ENCODE data around the gene KAT6B.
"Not testable (repeated sequence)": the region's sequence is repeated elsewhere in the genome, so short reads cannot be mapped to it uniquely, and the experiment has no call there.

Gene KAT6B

DNA sequence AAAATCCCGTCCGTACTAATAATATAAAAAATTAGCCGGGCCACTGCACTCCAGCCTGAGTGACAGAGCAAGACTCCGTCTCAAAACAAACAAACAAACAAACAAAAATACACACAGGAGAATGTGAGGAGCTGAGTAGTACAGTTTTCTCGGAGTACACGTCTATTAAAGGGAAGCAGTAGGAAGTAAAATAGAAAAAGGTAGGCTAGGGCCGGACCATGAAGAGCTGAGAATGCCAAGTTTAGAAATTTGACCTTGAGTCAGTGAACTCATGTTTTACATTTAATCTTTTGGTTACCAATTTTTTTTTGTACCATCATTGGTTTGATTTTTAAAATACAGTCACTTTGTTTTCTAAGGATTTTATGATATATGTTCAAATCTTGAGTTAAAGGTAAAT is 64.1 kb downstream of the KAT6B start:
- DNase-seq (ENCODE audit: low spot score): no peak

DNA sequence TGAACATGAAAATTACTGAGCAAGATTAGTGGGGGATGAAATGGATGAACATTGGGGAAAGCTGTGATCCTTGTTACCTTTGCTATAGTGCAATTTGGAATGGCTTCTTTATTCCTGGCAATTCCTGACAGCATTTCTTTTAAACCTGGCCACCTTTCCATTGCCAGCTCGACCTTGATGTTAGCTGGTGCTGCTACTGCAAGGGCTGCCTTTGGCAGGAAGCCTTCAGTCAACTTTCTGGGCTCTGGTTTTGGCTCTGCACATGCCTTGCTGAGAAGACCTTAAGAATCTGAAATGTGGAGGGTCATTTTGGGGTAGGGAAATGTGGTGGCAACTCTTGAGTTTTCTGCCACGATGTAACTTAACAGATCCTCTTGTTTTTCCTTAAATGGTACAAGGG is 64.7 kb downstream of the KAT6B start:
- DNase-seq (ENCODE audit: low spot score): no peak

DNA sequence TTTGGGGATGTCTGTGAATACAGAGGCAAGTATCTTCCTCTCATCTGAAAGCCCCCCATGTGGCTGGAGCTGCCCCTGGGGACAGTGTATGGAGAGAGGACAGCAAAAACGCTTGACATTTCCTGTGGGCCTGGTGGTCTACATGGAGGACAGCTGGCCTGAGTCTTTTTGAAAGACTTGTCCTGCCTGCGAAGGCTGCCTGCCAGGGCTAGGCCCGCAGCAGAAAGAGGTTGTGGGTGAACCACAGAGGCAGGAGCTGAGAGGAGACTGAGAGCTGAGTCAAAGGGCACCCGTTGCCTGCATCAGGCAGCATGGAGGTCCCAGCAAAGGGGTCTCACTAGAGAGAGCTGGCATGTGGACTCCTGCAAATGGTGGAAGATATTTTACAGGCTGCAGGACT is 66.4 kb downstream of the KAT6B start:
- DNase-seq (ENCODE audit: low spot score): no peak

DNA sequence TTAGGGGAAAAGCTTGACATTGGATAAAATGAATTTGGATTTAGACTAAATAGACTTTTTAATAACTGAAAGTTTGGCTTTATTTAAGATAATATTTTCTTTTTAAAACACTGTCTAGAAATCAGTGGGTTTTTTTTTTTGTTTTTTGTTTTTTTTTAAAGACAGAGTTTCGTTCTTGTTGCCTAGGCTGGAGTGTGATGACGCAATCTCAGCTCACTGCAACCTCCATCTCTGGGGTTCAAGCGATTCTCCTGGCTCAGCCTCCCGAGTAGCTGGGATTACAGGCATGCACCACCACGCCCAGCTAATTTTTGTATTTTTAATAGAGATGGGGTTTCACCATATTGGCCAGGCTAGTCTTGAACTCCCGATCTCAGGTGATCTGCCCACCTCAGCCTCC is 66.9 kb downstream of the KAT6B start:
- DNase-seq (ENCODE audit: low spot score): not testable (repeated sequence)

DNA sequence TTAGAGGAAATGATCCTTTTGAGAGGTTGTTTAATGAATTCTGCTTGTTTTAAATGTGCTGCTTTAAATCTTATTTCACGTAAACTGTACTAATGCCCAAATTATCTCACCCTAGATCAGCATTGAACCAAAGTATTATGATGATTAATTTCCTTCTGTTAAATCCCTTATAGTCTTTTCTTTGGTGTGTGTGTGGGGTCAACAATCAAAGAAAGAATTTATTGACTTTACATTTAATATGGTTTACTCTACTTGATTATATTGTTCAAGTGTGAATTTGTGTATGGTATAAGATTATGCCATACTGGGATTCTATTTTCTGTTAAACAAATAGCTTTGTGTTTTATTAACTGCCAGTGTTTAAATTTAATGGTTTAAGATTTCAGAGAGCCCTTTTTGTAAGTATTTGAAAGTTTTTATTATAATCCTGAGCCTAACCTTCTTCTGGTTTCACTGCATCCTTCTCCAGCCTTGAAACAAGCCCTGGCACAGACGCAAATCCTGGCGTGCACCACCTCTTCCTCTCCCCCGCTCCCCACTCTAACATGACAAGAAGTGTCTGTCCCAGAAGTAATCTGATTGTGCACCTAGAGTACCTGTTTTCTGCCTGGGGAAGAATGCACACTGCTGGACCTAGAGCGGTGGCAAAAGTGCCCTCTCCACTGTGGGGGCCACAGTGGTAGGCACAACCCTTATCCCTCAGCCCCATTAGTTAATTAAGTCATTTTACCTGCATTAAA is 70.6 kb downstream of the KAT6B start:
- DNase-seq (ENCODE audit: low spot score): no peak

DNA sequence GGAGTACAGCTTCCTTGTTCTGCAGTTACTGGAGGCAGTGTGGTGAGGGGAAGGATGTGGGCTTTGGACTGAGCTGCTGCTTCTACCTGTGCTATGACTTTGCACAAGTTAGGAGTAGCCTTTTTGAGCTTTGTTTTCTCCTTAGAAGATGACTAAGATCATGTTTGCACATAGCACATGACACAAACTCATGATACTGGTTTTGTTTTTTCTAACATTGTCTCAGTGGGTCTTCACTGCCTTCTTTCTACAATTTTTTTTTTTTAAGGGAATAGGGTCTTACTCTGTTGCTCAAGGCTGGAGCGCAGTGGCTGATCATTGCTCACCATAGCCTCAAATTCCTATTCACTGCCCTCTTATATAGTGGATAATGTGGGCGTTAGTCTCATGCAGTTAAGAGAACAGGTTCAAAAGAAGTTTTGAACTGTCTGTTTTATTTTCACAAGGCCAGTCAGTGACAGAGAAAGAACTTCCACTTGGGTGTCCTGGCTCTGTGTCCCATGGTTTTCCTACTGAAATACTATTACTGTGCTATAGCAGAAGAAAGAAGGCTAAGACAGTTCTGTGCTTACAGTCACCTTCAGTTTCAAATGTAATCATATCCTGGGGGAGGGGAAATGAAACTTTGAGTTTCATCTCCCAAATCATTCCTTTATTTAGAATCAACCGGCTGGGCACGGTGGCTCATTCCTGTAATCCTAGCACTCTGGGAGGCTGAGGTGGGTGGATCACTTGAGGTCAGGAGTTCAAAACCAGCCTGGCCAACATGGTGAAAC is 72.0 kb downstream of the KAT6B start:
- no peak for DNase-seq (ENCODE audit: low spot score)

DNA sequence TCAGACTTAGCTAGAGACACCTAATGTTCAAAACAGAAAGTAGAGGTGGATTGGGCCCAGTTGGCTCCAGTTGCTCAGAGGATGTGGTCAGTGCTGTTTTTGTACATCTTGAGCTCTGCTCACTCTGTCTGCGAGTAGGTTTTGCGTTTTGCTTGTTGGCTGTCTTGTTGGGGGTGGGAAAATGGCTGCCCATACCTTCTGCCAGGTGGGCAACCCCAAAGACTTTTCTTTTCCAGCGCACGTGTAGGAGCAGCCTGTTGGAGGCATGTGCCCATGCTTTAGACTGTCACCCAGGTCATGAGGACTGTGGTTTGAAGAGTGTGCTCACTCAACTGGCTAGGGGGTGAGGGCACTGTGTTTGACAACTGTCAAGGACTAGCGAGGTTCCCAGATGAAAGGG is 73.9 kb downstream of the KAT6B start:
- no peak for DNase-seq (ENCODE audit: low spot score)

DNA sequence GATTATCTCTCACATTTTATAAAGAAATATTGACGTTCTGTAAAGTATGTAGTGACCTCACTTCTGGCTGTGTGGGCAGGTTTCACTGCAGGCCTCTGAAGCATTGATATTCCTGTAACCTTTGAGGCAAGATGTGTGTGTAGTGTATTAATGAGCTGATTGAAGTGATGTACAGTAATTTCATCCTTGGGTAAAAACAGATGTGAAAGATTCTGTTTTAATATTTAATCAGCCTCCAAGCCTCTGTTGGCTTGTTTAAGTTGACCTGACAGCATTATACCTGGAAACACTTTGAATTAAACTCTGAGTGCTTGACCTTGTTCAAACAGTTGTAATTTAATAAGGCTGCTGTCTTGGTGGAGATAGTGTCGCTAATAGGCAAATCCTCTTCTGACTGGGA is 74.9 kb downstream of the KAT6B start:
- no peak for DNase-seq (ENCODE audit: low spot score)

DNA sequence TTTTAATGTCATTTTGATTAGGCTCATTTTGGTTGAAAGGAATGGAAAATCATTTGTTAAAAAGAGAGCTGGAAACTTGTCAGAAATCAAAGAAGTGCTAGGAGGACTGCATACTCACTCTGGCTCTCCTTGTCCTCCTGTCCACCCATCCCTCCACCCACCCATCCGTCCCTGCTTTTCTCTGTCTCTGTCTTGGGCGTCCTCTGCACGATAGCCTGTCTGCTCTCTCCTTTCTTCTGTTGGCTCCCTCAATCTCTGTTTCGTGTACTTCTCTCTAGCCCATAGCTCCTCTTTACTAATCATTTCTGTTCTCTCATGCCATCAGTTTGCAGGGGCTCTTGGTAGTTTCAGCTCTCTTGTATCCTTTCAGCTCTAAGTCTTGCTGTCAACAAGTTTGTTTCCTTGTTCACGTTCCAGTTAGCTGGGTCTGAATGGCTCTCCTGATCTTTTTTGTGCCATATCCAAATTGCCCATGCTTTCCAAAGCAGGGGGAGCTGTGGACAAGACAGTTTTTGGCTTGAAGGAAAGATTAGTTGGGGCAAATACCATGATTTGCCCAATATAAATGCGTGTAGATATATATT is 75.6 kb downstream of the KAT6B start:
- no peak for DNase-seq (ENCODE audit: low spot score)

DNA sequence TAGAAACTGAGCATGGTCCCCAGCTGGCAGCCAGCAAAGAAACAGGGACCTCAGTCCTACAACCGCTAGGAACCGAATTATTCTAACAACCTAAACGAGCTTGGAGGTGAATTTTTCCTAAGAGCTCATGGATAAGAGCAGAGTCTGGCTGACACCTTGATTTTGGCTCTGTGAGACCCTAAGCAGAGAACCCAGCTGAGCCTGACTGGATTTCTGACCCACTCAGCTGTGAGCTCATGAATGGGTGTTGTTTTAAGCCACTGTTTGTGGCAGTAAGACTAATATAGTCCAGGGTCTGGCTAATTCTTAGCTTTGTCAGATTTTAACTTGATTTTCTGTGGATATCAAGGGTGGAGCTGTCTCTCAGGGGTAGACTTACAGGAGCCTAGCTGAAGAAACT is 77.1 kb downstream of the KAT6B start:
- no peak for DNase-seq (ENCODE audit: low spot score)

DNA sequence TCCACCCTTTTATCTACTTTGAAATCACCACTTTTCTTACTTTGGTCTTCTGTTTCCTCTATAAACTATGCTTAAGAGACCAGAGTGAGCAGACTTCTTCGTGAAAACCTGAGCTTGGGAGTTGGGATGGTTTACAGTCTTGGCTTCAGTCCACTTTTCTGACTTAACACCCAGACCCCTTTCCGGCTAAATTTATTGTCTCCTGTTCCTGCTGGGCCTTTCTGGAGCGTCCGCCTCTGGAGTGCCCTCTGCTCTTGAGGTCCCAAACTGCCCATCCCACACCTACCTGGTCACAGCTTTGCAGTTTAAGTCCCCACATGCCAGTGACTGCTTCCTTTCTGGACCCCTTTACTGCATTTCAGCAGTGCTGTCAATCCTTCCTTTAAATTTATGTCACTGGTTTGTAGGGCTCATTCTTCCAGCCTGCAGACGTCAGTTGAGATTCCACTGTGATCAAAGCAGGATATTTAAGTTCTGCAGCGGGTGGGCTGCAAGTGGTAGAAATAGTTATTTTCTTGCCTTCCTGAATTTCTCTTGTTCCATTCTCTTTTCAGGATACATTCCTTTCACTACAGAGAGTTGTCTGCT is 80.3 kb downstream of the KAT6B start:
- no peak for DNase-seq (ENCODE audit: low spot score)

DNA sequence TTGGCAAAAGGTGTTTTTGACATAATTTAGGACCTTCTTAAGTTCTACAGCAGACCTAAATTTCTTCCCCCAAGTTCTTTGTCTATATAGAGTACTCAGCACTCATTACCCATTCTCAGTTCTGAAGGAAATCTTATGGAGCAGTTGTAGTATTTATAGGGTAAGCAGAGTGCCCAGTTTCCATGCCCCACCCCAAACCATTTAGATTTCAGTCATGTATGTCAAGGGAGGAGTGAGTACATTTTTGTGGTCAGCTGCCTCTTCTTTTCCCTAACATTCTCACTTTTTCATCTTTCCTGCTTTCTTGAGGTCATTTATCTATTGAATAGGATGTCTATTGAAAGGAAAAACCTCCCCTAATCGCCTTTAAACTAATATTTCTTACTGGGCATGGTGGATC is 83.3 kb downstream of the KAT6B start:
- DNase-seq (ENCODE audit: low spot score): no peak

DNA sequence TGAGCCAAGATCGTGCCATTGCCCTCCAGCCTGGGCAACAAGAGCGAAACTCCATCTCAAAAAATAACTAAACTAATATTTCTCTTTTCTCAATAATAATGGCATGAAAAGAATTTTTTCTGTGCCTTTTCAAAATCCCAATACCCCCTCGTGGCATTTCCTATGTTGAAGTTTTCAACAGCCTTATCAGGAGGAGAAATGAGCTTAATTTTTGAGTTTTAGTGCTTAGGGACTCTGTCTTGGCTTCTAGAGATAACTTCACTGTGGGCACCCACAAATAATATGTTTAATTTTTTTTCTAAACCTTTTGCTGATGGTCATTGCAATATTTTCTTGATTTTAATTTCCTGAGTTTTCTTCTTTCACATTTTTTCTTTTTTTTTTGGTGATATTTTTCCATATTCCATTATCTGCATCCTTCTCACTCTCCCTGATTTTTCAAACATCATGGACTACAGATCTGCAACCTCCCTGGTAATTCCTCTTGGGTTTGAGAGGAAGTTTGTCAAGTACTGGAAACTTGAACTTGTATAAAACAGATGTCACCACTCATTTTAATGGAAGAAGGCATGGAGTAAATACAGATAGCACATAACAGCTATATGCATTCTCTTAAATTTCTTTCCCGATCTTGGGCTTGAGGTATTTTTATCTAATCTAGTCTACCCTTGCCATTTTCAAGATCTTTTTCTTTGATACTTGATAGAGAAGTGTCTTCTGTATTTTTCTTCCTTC is 84.0 kb downstream of the KAT6B start:
- DNase-seq (ENCODE audit: low spot score): no peak

DNA sequence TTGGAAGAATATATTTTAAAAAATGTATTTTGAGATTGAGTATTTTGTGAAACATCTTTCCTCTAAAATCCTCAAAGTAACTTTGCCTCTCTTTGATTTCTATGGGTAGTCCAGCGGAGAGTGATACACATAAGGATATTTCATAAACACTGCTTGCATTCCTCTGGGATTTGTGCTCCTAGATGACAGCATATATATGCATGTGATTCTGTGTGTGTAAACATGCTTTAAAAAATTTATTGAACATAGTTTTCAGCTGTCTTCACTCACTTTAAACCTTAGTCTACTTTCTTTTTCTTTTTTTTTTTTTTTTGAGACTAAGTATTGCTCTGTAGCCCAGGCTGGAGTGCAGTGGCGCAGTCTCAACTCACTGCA is 84.6 kb downstream of the KAT6B start:
- no peak for DNase-seq (ENCODE audit: low spot score)

DNA sequence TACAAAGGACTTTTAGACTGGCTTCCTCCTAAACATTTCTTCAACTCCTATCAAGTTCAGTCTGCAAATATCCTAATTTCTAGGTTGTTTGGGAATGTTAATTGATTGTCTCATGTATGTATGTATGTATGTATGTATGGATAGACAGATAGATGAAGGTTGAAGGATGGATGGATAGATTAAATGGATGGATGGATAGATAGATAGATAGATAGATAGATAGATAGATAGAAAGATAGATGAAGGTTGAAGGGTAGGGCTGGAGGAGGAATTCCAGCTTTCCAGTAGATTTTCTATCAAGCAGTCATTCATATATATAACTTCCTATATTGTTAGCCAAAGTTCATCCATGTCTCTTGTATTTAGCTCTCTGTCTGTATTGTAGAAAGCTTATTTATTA is 85.8 kb downstream of the KAT6B start:
- DNase-seq (ENCODE audit: low spot score): no peak

DNA sequence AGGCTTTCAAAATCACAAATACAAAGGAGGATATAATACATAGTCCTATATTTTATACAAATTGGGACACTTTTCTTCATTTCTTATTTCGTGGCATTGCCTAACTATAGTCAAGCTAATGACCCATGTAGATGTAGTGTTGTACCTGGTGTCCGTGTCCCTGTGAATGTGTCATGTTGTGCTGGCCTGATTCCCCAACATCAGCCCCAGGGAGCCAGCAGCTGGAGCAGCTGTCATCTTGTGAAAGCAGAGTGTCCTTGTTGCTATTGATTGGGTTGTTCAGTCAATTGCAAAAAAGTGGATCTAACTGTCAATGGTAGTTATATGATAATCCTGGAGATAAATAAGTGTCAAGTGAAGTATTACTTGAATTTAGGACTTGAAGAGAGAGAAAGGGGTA is 86.3 kb downstream of the KAT6B start:
- DNase-seq (ENCODE audit: low spot score): no peak

DNA sequence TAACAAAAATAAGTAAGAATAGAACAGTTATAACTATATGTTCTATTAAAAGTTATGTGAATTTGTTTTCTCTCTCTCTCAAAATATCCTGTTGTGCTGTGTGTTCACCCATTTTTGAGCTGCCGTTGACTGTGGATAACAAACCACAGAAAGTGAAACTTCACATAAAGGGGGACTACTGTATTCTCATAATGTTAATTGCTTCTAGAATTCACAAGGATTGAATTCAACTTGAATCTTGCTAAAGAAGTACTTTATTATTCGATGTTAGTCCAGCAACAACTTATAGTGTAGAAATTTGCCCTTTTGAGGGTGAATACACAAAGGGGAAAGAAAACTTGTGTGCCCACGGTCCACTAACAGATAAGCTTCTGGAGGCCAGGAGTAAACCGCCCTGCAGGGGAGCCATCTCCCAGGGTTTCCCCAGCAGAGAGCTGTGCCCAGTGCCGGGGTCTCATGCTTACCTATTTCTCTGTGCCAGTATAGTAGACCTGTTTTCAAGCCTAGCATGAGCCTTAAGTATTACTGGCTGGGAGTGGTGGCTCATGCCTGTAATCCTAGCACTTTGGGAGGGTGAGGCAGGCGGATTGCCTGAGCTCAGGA is 87.1 kb downstream of the KAT6B start:
- DNase-seq (ENCODE audit: low spot score): peak; percentile 48

DNA sequence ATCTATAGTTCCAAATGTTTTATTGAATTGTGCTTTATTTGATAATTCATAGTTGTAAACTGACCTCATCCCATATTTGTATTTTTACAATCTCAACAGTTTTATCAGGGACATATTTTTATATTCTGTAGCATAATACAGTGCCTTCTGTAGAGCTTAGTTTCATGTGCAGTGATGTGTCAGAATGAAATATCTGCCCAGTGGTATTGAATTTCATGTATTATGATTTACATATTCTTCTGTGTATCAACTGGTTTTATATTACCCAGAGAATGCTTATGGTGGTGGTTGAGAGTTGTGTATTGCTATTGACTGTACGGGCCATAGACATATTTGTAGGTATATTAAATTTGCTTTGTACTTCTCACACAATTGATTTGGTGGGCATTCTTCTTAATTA is 89.9 kb downstream of the KAT6B start:
- DNase-seq (ENCODE audit: low spot score): no peak

DNA sequence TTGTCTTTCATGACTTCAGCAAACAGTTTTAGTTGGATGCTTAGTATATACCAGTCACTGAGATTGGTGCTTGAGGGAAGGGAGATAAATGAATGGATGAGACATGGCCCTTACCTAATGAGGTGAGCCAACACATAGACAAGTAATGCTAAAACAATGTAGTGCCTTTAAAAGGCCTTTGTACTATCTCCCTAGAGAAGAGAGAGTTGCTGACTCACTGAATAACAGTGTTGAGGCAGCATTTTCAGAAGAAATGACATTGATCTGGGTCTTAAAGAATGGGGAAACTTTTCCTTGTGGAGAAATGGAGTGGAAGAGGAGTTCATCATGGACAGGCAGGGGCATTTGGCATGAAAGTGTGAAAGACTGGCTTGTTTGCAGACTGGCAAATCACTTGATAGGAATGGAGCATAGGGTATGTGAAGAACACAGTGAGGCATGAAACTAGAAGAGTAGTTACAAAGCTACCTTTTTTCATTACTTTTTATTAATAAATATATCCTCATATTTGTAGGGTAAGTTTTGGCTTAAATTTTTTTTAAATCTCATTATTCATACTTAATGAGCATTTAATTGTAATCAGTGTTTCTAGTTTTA is 91.2 kb downstream of the KAT6B start:
- no peak for DNase-seq (ENCODE audit: low spot score)

DNA sequence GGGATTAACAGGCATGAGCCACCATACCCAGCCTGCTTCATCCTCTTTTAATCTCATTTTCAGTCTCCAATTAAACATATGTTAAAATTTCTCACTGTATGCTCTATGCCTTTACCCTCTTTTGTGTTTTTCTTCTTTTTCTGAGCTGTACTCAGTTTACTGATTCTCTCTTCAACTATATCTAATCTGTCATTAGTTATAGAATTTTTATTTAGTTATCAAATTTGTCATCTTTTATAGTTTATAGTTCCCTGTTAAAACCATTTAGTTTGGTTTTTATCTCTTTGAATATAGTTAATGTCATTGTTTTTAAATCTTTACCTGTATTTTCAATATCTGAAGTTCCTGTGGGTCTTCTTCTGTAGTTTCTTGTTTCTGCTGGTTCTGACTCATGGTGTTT is 93.3 kb downstream of the KAT6B start:
- DNase-seq (ENCODE audit: low spot score): no peak

DNA sequence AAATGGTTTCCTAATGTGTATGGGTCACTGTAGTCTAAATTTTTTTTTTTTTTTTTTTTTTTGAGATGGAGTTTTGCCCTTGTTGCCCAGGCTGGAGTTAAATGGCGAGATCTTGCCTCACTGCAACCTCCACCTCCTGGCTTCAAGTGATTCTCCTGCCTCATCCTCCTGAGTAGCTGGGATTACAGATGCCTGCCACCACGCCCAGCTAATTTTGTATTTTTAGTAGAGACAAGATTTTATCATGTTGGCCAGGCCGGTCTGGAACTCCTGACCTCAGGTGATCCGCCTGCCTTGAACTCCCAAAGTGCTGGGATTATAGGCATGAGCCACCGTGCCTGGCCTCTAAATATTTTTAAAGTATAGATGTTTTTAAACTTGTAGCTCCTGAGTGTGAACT is 94.7 kb downstream of the KAT6B start:
- not testable (repeated sequence) for DNase-seq (ENCODE audit: low spot score)

DNA sequence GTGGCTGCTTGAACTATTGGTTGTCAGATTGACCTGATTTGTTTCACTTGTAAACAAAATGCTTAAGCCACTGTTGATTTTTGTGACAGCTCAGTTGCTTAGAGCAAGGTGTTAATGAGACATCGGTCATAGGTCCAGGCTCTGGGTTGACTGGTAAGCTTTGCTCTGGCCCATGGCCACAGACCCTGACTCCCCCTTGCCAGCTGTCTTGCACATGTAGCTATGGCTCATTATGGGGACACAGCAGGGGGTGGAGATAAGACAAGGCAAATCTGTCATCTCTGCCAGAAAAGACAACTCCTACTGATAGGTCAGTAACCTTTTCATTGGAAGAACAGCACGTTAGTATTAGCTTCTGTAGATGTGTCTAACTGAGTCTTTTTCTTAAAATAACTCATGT is 95.3 kb downstream of the KAT6B start:
- no peak for DNase-seq (ENCODE audit: low spot score)
